ENCODE data around the gene ZNF638.

- TF ChIP-seq CTCF (IDR thresholded peaks at IDR 0.05; ENCODE audit: insufficient read depth, low read length, poor library complexity, severe bottlenecking) (no peak), EZH2phosphoT487 (conservative IDR thresholded peaks at IDR 0.05; ENCODE audit: low read length) (no peak)
Observed at GRCh38 chr2:71362447-71362846, 30.9 kb downstream of the ZNF638 start.
